ENCODE results near the gene TMEM132E. TPM values are rescaled to one million over a fixed set of nuclear protein-coding genes. Genes with fewer than 3 reads are reported as not detected.

TMEM132E gene
- total RNA-seq, 1 donor, result not detected

DNA sequence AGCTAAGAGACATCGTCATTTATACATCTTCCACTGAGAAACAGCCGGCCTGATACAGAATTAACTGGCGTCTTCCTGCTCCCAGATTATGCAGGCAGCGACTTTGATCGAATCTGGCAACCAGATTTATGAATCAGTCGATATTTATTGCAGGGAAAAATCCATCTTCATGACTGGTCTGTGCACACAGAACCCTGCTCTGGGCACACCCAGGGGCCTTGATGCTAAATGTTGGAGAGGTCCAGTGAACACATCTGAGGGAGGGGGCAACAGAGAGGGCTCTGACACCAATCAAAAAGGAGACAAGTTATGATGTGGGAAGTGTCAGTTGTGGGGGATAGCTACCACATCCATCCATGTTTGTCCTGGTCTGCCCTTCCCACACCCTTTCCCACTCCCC, 102.9 kb downstream of the TMEM132E start:
- no peaks in the 10 kb centered on the region for H3K4me1 ChIP-seq (ENCODE audit: insufficient read depth, low read length)
- H4K20me1 ChIP-seq (ENCODE audit: insufficient read depth, low read length), result no peaks in the 10 kb centered on the region
- no peak overlapping the region for H3K4me3 ChIP-seq (ENCODE audit: insufficient read depth, low read length)
- H3K36me3 ChIP-seq (ENCODE audit: insufficient read depth, low read length), result no peaks in the 10 kb centered on the region
- H3K79me2 ChIP-seq (ENCODE audit: insufficient read depth, low read length), result no peaks in the 10 kb centered on the region
- no peak overlapping the region for H3K27ac ChIP-seq (ENCODE audit: low read depth, low read length)
- TF ChIP-seq, protein P1, sequence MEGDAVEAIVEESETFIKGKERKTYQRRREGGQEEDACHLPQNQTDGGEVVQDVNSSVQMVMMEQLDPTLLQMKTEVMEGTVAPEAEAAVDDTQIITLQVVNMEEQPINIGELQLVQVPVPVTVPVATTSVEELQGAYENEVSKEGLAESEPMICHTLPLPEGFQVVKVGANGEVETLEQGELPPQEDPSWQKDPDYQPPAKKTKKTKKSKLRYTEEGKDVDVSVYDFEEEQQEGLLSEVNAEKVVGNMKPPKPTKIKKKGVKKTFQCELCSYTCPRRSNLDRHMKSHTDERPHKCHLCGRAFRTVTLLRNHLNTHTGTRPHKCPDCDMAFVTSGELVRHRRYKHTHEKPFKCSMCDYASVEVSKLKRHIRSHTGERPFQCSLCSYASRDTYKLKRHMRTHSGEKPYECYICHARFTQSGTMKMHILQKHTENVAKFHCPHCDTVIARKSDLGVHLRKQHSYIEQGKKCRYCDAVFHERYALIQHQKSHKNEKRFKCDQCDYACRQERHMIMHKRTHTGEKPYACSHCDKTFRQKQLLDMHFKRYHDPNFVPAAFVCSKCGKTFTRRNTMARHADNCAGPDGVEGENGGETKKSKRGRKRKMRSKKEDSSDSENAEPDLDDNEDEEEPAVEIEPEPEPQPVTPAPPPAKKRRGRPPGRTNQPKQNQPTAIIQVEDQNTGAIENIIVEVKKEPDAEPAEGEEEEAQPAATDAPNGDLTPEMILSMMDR (IDR thresholded peaks at IDR 0.05; ENCODE audit: extremely low read depth, low read depth, low read length), result no peak
- no peak overlapping the region for H2AFZ ChIP-seq (ENCODE audit: low read length)
- no peaks in the 10 kb centered on the region for H3K27me3 ChIP-seq (ENCODE audit: insufficient read depth, low read length)
- no peaks in the 10 kb centered on the region for H3K9me3 ChIP-seq (ENCODE audit: low read depth, low read length)
- no peak overlapping the region for H3K4me2 ChIP-seq (ENCODE audit: insufficient read depth, low read length)
- DNase-seq (ENCODE audit: insufficient read length, low spot score, missing footprints), result no peak

DNA sequence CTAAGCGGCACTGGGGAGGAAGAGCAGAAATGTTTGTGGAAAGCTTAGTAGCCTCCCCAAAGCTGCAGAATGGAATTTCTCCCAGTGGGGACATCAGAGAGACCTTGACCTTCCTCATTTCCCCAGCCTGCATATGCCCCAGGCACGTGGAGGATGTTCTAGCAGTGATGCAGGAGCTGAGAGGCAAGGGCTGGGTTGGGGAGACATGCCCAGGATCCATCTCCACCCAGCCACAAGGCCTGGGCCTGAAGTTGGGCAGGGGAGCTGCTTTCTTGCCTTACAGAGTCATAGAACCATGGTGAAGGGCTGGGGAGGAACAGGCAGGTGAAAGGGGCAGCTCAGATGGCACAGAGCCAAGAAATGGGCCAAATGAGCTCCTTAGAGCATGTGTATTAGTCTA, 104.0 kb downstream of the TMEM132E start:
- no peak for DNase-seq (ENCODE audit: insufficient read length, low spot score, missing footprints)
- Histone ChIP-seq H4K20me1 (ENCODE audit: insufficient read depth, low read length) (no peaks in the 10 kb centered on the region), H3K4me1 (ENCODE audit: insufficient read depth, low read length) (no peaks in the 10 kb centered on the region), H3K36me3 (ENCODE audit: insufficient read depth, low read length) (no peaks in the 10 kb centered on the region), H3K4me3 (ENCODE audit: insufficient read depth, low read length) (no peak overlapping the region), H3K9me3 (ENCODE audit: low read depth, low read length) (no peaks in the 10 kb centered on the region), H3K27me3 (ENCODE audit: insufficient read depth, low read length) (no peaks in the 10 kb centered on the region), H3K27ac (ENCODE audit: low read depth, low read length) (no peak overlapping the region), H3K79me2 (ENCODE audit: insufficient read depth, low read length) (no peaks in the 10 kb centered on the region), H3K4me2 (ENCODE audit: insufficient read depth, low read length) (no peak overlapping the region), H2AFZ (ENCODE audit: low read length) (no peak overlapping the region)
- TF ChIP-seq, protein P1 (IDR thresholded peaks at IDR 0.05; ENCODE audit: extremely low read depth, low read depth, low read length), result no peak

Other genes starting within 250 kb of the TMEM132E start
- 0.36 TPM in 1 of 2 replicates, not detected in the other for gene CCL13, start 223.1 kb upstream of the TMEM132E start, total RNA-seq
- not detected in 2 replicates for gene CCL1, start 216.3 kb upstream of the TMEM132E start, total RNA-seq